Measurements from ENCODE around the gene OXTR. TPM values are rescaled to one million over a fixed set of nuclear protein-coding genes. Genes with fewer than 3 reads are reported as not detected.

The OXTR gene
- total RNA-seq, 1 donor from 2014 or later: 0.07 TPM

DNA sequence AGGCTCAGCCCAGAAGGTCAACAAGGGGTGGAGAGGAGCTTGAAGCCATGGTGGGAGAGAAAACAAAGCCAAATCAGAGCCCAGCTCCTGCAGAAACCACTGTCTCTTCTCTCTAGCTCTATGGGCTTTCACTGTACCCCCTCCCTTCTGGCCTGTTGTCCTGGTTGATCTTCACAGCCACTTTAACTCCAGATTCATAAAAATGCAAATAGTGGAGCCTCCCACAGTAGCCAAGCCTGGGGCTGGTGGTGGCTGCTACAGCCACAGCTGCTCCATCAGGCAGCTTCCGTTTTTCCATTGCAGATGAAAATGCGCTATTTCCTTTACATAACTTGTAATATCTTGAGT, 56.5 kb downstream of the OXTR start:
- DNase-seq (ENCODE audit: low read depth, low spot score): no peak

DNA sequence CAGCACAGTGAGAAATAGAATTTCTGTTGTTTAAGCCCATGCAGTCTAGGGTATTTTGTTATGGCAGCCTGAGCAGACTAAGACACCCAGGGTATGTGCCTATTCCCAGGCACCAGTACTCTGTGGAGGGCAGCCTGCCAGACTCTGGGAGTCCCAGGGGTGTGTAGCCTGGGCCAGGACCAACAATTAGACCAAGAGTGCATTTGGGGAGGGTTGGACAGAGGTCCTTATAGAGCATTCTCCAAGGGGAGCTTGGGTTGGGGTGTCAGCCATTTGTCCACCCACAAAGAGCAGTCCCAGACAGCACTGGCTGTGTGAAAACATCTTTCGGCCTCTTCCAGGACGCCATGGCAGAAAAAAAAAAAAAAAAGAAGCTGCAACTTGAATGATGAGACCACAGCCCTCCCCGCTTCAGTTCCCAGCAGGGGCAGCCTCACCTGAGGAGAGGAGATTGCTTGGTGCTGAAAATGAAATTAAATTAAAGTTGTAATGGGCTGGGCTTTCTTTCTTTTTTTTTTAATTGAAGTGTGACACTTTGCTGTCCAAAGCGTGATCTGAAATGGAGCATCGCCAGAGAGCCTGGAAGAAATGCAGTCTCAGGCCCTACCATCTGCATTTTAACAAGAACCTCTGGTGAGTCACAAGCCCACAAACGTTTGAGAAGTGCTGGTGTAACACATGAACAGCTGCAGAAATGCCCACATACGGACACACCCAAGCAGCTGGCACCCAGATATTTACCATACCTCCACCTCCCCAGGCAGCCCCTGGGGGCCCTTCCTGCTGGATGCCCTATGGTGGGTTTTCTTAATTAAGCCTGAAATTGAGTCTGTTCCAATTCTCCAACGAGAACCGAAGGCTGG, 57.1 kb downstream of the OXTR start:
- no peak for DNase-seq (ENCODE audit: low read depth, low spot score)

DNA sequence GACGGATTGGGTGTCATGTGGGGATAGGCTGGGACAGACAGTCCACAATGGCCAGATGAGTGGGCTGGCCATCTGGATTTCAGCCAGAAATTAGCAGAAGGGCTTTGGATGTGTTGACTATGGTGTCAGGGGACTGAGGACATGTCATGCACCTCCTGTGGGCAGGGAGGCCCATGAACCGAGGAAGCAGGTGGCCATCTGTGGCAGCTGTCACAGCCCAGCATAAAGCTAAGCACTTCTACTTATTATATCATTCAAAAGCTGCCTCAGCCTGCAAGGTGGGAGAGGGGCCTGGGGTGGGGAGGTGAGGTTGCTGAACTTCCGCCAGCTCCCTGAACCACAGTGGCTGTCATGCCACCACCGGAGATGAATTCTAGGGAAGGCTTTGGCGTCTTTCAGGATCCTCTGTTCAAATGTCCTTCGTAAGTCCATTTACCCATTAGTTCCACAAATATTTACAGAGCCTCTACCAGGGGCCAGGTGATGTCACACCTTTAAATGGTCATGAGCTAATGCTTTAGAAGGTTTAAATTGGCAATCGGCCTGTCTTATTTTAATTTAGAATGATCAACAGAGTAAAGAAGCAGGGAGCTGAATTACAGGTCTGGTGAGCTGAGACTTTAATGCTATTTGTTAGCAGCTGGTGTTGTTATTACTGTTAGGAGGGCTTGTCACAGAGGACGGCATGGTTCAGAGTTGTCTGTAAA, 59.5 kb downstream of the OXTR start:
- DNase-seq (ENCODE audit: low read depth, low spot score): no peak

DNA sequence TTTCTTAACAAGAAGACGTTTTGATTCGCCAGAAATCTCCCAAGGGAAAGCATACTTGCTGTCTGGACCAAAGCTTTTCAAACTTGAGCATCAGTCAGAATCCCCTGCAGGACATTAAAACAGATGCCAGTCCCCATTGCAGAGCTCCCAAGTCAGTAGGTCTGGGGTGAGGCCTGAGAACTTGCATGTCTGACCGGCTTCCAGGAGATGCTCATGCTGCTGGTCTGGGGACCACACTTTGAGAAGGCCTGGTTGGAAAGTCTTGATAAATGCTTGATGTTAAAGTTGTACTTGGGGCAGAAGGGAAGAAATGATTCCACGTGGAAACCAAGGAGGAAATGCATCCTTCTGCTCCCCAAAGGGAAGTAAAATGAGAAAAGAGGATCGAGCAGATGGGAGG, 60.1 kb downstream of the OXTR start:
- no peak for DNase-seq (ENCODE audit: low read depth, low spot score)

DNA sequence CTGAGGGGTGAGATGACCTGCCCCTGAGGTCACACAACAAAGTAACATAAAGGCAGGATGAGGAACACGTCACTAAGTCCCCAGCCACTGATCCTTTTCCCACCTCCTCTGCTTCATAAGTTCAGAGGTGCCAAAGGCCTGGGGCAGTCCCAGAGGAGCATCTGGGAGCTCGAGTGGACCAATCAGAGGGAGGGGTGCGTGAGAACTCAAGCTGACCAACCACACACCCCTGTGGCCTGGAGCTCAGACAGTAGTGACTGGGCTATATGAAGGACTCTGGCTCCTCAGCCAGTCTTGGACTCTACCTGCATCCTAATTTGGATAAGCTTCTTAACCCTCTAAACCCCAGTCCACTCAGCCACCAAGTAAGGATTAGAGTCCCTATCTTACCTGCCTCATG, 63.8 kb downstream of the OXTR start:
- DNase-seq (ENCODE audit: low read depth, low spot score): no peak

DNA sequence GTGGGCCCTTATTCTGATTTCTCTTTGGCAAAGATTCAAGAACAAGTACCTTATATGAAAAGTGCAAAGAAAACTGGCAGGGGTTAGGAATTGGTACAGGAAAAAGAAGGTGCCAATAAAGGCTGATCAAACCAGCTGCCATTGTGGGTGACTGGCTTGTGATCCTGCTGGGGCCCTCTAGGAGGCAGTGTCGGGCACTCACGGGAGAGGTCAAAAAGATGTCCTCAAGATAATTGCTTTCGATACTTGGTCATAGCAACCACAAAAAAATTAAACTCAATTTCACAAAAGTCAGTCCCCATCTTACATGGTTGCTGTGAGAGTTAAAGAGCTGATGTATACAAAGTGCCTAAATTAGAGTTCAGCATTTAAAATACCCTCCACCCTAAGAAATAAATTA, 66.9 kb downstream of the OXTR start:
- DNase-seq (ENCODE audit: low read depth, low spot score): no peak

Other genes with a start within 250 kb of the OXTR start
- not detected in 2 replicates for gene SSUH2, start 124.8 kb downstream of the OXTR start, total RNA-seq
- not detected in 2 replicates for gene CAV3, start 35.8 kb downstream of the OXTR start, total RNA-seq
- gene RAD18, start 193.9 kb upstream of the OXTR start, total RNA-seq: 14.3 and 17.9 TPM in 2 replicates

All from pulmonary artery endothelial cell (primary cell).